Activated CD4-positive, alpha-beta T cell treated with anti-CD3 and anti-CD28 coated beads, Interleukin-2, amount 50 U/mL, for 24 hours (primary cell): ENCODE measurements around the gene COL11A2.
"Not testable (repeated sequence)": the region's sequence is repeated elsewhere in the genome, so short reads cannot be mapped to it uniquely, and the experiment has no call there.

ENCODE experiments used
- DNase-seq, 2 donors: peaks; one replicate each; pipeline ENCODE4 v3.0.0-alpha.2; 2020; ENCODE audit warnings: low read depth in 1 of 2, low spot score in 1 of 2

The COL11A2 gene

DNA sequence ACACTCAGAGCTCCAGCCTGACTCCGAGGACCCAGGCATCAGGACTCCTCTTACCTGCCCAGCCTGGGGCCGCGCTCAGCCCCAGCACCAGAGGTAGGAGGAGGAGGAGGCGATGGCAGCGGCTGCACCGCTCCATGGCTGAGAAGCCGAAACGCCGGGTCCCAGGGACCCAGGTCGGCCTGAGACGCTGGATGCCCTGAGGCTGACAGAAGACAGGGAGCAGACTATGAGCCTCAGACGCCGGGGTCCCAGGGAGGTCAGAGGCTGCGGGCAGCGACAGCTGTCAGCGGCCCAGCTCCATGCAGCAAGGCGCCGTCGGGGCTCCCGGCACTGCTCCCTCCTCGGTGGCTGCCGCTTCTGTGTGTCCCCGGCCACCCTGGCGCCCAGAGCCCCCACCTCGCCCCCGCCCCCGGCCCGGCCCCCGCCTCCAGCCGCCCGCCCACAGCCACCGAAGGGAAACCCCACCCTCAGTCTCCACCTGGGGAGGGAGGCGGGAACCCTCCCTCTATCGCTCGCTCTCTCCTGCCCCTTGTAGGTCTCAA, at the start of gene COL11A2:
COL11A2 (minus strand) TSS at position 363 of the 542 bp plus-strand sequence; CDS start at position 136, 227 bp downstream.
- no peak for DNase-seq

DNA sequence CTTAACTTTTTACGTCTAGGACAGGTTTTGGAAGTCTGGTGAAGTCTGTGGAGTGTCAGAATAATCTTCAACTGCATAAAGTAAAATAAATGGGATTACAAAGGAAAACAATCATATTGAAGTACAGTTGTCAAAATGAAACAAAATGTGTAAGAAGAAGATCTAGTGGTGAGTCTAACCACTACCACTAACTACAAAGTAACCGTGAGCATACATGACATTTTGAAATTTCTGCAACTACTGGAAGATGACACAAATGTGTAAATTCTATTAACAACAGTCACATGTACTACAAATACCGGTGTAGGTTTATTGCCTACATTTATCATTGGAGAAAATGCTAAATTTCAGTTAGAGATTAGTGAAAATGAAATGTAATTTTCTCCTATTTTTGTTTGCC, 49.7 kb upstream of the COL11A2 start:
- no peak for DNase-seq

DNA sequence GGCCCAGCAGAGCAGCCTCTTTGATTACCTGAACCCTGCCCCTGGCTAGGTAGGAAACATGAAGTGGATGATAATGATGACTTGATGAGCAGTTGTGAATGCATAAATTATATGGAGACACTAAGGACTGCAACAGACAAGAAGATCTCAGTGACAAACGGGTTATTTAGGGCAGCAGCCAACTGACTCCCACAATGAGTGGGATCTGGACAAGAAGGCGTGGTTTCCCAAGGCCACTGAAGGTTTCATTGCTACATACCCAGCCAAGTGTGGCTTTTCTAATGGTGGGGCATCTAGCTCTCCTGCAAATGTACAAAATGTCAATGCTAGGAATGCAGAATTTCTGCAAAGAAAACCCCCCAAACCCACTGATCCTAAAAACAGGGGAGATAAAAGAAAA, 45.5 kb upstream of the COL11A2 start:
- no peak for DNase-seq

DNA sequence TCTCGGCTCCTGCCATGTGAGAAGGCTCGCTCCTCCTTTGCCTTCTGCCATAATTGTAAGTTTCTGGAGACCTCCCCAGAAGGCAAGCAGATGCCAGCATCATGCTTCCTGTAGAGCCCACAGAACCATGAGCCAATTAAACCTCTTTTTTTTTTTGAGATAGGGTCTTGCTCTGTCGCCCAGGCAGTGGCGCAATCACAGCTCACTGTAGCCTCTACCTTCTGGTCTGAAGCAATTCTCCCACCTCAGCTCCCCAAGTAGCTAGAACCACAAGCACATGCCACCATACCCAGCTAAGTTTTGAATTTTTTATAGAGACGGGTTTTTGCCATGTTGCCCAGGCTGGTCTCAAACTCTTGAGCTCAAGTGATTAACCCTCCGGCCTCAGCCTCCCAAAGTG, 44.6 kb upstream of the COL11A2 start:
- no peak for DNase-seq

DNA sequence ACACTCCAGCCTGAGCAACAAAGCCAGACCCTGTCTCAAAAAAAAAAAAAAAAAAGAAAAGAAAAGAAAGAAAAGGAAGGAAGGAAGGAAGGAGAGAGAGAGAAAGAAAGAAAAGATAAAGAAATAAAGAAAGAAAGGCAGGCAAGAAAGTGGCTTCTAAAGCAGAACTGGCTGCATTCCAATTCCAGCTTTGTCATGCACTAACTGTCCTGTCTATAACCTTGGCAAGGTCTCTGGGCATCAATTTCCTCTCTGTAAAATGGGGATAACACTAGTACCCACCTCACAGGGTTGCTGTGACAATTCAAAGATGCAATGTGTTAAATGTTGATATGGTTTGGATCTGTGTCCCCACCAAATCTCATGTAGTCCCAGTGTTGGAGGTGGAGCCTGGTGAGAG, 44.1 kb upstream of the COL11A2 start:
- DNase-seq: no peak

DNA sequence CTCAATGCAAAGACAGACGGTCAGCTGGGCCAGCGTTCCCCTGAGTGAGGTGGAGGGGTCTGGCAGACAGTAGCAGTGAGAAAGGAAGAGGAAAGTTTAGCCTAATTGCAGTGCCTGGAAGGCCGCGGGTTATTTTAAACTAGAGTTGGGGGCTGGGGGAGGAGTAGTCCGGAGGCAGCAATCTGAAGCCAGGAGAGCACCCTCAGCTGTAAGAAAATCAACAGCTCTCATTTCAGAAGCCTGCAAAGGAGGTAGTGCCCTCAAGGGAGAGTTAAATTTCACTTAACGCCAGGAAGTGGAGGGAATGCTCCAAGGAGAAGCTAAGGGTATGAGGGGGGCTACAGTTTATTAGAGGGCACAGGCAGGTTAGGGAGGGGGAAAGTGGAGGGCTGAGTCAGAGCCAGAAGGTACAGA, 43.0 kb upstream of the COL11A2 start:
- DNase-seq: no peak

DNA sequence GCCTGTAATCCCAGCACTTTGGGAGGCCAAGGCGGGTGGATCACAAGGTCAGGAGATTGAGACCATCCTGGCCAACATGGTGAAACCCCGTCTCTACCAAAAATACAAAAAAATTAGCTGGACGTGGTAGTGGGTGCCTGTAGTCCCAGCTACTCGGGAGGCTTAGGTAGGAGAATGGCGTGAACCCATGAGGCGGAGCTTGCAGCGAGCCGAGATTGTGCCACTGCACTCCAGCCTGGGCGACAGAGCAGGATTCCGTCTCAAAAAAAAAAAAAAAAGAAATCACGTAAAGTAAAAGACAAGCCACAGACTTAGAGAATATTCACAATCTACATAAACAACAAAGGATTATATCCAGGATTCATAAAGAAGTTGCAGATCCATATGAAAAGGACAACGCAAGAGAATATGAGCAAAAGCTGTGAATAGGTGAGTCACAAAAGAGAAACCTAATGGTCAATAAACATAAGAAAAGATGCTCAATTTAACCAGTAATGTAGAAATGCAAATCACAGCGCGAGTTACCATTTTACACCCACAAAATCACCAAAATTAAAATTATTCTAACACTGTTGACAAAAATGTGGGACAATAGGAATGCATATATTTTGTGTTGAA, 34.3 kb upstream of the COL11A2 start:
- DNase-seq: not testable (repeated sequence)

DNA sequence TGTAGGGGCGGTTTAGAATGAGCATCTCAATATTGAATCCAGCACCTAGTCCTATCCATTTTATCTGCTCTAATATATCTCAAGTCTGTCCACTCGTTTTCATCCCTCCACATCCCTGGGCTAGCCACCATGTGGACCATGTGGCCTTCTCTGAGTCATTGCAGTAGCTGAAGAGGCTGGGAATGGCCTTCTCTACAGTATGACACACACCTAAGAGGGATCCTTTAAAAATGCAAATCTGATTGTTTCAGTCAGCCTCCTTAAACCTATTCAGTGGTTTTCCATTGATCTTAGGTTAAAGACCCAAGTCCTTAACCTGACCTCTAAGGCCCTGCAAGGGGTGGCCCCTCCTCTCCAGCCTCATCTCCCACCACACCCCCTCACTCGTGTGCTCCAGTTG, 25.4 kb upstream of the COL11A2 start:
- no peak for DNase-seq

DNA sequence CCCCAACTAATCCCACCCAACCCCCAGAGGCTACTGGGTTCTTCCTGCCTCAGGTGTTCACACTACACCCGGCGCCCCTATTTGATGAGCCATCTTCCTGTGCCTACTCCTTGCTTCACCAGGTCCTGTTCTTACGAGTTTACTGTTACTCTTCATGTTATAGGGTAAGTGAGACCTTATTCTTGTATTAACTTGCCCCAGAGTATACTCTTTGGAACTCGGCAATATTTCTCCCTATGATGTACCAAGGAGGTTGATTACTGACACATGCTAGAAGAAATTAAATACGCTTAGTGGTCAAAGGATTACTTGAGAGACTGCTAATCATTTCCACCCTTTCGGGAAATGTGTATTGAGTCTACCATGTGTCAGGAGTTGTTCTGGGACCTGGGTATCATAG, 25.0 kb upstream of the COL11A2 start:
- DNase-seq: no peak

DNA sequence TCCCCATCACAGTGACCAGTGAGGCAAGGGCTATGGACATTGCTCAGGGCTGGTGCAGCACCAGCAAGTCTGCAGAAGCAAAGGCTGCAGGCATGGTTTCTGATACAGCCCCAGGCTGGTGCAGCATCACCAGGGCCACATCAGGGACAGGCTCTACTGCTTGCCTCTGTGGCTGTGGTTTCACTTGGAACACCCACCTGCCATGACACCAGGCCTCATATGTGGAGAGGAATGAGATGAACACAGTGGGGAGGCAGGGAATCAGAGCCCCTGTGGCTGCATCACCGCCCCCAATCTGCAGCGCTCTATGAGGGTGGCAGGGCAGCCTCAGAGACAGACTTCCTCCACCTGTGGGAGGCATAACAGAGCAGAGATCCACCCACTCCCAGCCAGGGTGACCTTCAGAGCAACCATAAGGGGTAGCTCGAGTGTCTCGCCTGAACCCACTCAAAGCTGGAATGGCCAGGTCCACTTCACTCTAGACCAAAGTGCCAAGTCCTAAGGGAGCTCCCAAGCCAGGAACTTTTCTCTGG, 23.9 kb upstream of the COL11A2 start:
- no peak for DNase-seq

DNA sequence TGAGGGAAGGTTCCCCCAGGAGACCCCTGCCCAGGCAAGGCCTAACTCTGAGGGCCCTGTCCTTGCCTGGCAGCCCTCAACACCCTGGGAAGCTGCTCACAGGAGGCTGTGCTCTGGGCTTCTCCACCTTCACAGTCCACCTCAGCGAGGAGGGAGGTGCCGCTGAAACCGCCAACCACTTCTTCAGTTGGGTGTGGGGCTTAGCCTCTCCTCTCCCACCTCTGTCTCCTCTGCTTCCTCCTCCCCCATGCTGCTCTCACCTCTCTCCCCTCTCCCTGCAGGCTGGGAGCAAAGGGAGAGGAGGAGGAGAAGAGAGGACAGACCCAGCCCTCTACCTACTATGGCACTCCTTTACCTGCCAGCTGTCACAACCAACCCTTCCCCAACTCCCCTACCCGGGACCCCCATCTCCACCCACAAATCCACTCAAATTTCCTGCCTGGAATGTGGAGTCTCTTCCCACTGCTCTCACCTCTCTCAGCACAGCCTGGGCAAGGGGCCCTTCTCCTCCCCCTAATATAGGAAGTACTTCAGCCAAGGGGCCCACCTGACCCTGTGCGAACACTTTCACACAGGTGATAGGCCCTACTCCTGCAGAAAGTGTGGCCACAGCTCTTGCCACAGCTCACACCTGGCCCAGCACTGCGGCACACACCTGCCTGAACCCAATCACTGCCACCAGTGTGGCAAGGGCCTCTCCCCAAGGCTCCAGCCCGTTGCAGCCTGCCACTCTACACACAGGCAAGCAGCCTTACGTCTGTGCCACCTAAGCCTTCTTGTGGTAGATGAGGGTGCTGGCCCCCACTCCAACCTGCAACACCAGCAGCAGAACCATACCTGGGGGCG, 23.2 kb upstream of the COL11A2 start:
- DNase-seq: no peak

DNA sequence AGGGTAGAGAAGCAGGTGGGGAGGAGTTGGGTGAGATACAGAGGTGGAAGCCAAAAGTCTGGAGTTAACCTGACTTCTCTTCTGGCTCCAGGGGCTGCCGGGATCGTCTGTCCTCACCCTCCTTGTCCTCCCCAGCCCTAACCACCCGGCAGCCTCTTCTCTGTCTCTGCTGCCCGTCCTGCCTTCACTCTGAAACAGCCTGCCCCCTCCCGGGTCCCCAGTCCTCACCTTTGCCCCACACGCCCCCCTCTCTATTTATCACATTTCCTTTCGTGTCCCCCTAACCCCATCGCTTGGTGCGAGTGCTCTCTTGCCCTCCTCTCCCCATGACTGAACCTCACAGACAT, 21.7 kb upstream of the COL11A2 start:
- DNase-seq: no peak

DNA sequence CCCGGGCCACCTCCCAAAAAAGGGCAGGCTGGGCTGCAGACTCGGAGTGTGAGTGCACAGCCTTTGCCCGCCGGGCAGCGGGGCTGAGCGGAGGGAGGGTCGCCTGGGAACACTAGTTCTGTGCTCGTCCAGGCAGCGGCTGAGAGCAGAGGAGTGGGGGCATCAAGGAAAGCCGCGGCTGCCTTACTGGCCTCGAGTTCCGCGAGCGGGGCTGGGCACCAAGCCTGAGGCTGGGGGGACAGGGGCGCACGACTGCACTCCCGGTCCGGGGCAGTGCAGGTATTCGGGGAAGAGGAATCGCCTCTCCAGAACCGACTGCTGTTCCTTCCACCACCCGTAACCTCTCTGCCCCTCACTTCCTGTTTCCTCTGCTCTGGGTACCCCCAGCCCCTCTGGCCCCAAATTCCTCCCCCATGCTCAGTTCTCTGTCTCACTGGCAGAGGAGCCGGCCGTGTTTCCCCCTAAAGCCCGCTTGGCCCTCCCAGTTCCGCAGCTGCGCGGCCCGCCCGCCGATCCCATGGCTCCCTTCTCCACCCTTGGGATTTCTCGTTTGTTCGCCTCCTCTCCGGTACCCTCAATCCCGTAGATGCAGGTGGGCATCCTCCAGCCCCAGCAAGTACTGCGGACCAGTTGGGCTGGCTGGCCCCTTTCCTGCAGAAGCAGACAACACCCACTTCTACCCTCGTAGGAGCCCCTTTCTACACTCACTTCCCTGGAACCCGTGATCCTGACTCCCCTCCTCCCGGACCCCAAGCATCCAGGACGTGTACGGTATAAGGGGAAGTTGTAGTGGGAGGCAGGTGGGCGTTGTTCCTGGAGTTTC, 21.1 kb upstream of the COL11A2 start:
- no peak for DNase-seq

DNA sequence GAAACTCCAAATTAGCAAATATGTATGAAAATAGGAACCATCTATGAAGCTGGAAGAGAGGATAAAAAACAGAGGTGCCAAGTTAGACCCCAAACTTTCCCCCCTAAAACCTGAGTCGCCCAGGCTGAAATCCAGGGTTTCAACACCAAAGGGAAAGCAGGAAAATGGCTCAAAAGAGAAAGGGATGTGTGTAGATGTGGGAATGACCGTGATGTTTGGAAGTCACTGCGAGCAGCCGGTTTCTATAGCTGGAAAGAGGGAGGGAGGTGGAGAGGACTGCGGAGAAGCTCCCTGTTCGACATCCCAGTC, 20.5 kb upstream of the COL11A2 start:
- DNase-seq: no peak

DNA sequence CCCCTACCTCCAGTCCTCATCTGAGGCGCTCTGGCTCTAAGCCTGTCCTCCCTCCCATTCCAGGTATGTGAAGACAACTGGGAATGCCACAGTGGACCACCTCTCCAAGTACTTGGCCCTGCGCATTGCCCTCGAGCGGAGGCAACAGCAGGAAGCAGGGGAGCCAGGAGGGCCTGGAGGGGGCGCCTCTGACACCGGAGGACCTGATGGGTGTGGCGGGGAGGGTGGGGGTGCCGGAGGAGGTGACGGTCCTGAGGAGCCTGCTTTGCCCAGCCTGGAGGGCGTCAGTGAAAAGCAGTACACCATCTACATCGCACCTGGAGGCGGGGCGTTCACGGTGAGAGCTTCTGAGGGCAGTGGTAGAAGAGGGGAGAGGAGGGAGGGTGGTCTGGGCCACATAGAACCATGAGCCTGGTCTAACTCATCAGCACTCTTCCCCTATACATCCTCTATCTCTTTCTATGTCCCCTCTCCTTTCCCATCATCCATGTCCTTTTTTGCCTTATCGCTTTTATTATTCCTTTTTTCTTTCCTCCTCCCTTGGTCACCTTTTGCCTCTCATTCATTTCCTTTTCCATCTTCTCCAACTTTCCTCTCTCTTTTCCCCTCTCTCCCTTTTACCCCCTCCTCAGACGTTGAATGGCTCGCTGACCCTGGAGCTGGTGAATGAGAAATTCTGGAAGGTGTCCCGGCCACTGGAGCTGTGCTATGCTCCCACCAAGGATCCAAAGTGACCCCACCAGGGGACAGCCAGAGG, 19.6 kb upstream of the COL11A2 start:
- DNase-seq: no peak

DNA sequence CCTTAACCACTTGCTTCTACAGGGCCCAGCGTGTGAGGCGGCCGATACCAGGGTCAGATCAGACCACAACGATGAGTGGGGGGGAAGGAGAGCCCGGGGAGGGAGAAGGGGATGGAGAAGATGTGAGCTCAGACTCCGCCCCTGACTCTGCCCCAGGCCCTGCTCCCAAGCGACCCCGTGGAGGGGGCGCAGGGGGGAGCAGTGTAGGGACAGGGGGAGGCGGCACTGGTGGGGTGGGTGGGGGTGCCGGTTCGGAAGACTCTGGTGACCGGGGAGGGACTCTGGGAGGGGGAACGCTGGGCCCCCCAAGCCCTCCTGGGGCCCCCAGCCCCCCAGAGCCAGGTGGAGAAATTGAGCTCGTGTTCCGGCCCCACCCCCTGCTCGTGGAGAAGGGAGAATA, 18.9 kb upstream of the COL11A2 start:
- DNase-seq: no peak

DNA sequence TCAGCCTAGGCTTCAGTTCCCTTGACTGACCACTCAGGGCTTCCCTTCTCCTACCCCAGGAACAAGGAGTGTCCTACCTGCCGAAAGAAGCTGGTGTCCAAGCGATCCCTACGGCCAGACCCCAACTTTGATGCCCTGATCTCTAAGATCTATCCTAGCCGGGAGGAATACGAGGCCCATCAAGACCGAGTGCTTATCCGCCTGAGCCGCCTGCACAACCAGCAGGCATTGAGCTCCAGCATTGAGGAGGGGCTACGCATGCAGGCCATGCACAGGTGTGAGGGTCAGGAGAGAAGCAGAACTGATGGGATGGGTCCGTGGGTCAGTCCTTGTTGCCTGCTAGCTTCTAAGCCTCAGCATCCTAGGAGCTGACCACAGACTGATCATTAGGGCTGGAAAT, 17.6 kb upstream of the COL11A2 start:
- DNase-seq: no peak

DNA sequence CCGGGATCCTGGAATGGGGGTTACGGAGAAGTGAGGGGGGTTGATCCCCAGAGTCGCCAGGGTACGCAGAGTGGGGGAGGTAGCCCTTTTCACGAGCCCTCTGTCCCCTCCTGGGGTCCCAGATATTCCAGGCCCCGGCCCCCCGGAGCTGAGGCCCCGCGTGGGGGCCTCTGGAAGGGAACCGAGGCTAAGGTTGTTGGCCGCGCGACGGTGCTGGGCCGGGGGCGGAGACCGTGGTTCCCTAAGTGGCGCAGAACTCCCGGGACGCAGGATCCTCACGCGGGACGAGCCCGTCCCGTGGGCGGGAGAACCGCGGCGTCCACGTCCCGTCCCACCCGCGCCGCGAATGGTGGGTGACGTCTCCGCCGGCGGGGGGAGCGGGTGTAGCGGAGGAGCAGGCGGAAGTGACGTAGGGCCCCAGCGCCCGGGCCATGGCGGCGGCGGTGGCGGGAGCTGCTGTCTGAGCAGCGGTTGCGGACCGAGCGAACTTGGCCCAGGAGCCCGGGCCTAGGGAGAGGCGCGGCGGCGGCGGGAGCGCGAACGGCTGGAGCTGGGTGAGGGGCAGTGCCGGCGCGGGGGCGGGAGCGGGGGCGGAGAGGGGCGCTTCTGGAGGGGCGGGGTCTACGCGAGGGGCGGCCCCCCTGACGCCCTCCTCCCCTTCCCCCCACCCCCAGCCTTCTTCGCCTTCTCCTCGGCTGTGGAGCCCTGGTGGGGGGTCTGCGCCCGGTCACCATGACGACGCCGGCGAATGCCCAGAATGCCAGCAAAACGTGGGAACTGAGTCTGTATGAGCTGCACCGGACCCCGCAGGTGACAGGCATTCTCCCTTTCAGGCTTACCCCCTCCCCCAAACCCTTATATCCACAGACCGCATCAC, 16.1 kb upstream of the COL11A2 start, which contains the start of gene RING1:
RING1 (plus strand) TSS at position 410 of the 877 bp plus-strand sequence; CDS start at position 733, 323 bp downstream.
- DNase-seq: peak; percentile 74 to 76

DNA sequence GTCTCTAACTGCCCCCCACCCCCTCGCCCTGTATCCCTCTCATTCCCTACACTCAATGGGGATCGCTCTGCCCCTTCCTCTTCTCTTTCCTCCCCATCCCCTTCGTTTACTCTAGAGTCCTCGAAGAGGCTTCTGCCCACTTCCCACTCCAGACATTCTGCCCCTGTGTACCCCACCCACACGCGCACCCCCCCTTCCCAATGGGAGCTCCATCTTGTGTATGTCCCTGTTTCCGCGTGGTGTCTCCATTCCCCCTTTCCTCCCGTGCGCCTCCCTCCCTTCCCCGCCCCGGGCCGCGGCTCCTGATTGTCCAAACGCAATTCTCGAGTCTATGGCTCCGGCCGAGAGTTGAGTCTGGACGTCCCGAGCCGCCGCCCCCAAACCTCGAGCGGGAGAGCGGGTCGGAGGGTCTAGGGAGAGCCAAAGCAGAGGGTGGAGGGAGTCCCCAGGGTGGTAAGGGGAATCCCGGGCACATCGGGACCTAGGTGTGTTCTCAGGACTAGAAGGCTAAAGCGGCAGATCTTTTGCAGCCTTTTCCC, 15.4 kb upstream of the COL11A2 start:
- DNase-seq: no peak
